Activated naive CD4-positive, alpha-beta T cell treated with anti-CD3 and anti-CD28 coated beads, Interleukin-2, amount 10 ng/mL, durations not matched to agents 5 hours and 36 hours (primary cell): ENCODE measurements around the gene DSE. TPM values are rescaled to one million over a fixed set of nuclear protein-coding genes. Genes with fewer than 3 reads are reported as not detected.

Source experiments
- total RNA-seq, 2 experiments: library from RNA; stranded (reverse); gene quantifications; one replicate each; pipeline ENCODE4 v1.2.3, GENCODE V29; 2021

Gene DSE
- 1 to 10 TPM; 2.2 to 2.6 TPM for total RNA-seq

DNA sequence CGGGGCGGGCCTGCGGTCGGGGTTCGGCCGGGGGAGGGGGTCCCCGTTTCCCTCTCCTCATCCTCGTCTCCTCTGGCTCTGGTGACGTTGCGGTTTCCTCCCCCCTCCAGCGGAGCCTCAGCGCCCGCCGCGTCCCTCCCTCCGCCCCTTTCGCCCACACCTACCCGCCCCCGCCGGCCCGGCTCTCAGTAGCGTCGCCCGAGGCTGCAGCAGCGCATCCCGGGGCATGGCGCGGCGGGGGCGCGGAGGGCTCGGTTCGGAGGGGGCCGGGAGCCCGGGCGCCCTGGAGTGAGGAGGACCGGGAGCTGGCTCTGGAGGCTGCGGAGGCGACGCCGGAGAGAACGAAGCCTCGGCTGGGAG is at the start of gene DSE:
DSE (plus strand) TSS at position 188 of the 360 bp plus-strand sequence. CDS start 28,304 bp downstream, outside the sequence.

DNA sequence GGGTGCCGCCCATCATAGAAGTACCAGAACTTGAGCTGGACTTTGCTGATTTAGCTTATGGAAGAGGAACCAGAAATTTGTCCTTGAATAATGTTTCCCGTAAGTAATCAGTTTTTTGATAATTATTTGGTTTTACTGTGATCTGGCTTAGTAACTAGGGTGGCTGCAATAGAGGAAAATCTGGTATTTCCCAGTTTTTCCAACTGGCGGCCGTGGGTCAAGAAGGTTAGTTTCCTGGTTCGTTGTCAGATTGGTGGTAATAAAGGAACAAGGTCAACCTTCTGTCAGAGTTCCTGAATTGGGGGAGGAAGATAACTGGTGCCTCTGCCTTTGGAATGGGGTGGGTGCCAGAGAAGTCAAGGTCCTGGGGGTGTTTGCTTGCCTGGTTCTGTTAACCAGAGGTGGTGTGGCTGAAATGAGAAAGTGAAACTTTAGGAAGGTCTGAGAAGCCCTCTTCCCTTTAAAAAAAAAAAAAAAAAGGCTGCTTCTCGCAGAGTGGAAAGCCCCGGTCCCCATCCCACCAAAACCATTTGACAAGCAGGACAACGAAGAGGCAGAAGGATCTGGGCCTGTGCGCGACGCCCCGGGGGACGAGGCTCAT is 90.7 kb downstream of the DSE start, which contains the start of gene CALHM6:
CALHM6 (plus strand) TSS at position 45 of the 601 bp plus-strand sequence; CDS start at position 600, 555 bp downstream.

Other genes starting within 250 kb of the DSE start
- gene COL10A1, start 244.8 kb upstream of the DSE start, total RNA-seq, result not detected
- 10 to 100 TPM; 15.7 to 16.0 TPM for gene TSPYL4, start 116.9 kb upstream of the DSE start, total RNA-seq
- 10 to 100 TPM; 45.2 to 45.4 TPM for gene TSPYL1, start 91.0 kb upstream of the DSE start, total RNA-seq
- gene CALHM6, start 90.4 kb downstream of the DSE start, total RNA-seq, result 10 to 100 TPM; 15.8 to 15.9 TPM
- gene CALHM5, start 140.7 kb downstream of the DSE start, total RNA-seq, result not detected
- gene TRAPPC3L, start 174.7 kb downstream of the DSE start, total RNA-seq, result not detected
- not detected for gene CALHM4, start 182.8 kb downstream of the DSE start, total RNA-seq
- gene RWDD1, start 200.6 kb downstream of the DSE start, total RNA-seq, result 10 to 100 TPM; 36.0 to 37.3 TPM
- under 1 TPM; 0.23 to 0.24 TPM for gene RSPH4A, start 245.5 kb downstream of the DSE start, total RNA-seq